ENCODE data around the gene MKNK2.

Gene MKNK2

GRCh38 chr19:2049741-2050348 is 1.2 kb downstream of the MKNK2 start:
- TF ChIP-seq CTCF (IDR thresholded peaks at IDR 0.05; ENCODE audit: low read depth, low read length, missing control alignments), result no peak
- no peak for DNase-seq (ENCODE audit: extremely low read depth, low read depth)
- H3K4me3 ChIP-seq (replicated peaks; ENCODE audit: low read depth, low read length), result peak overlapping the region; percentile 69

- no peak for TF ChIP-seq CTCF (IDR thresholded peaks at IDR 0.05; ENCODE audit: low read depth, low read length, missing control alignments)
- peak overlapping the region; percentile 69 for H3K4me3 ChIP-seq (replicated peaks; ENCODE audit: low read depth, low read length)
- DNase-seq (ENCODE audit: extremely low read depth, low read depth), result no peak
Observed at GRCh38 chr19:2048959-2049740, 1.9 kb downstream of the MKNK2 start.

- peak overlapping the region; percentile 69 for H3K4me3 ChIP-seq (replicated peaks; ENCODE audit: low read depth, low read length)
- TF ChIP-seq CTCF (IDR thresholded peaks at IDR 0.05; ENCODE audit: low read depth, low read length, missing control alignments), result no peak
- no peak for DNase-seq (ENCODE audit: extremely low read depth, low read depth)
Observed at GRCh38 chr19:2048104-2048958, 2.7 kb downstream of the MKNK2 start.

GRCh38 chr19:2047449-2048103 is 3.5 kb downstream of the MKNK2 start:
- no peak for DNase-seq (ENCODE audit: extremely low read depth, low read depth)
- H3K4me3 ChIP-seq (replicated peaks; ENCODE audit: low read depth, low read length), result no peak overlapping the region
- no peak for TF ChIP-seq CTCF (IDR thresholded peaks at IDR 0.05; ENCODE audit: low read depth, low read length, missing control alignments)

- DNase-seq (ENCODE audit: extremely low read depth, low read depth), result no peak
- H3K4me3 ChIP-seq (replicated peaks; ENCODE audit: low read depth, low read length), result no peak overlapping the region
- no peak for TF ChIP-seq CTCF (IDR thresholded peaks at IDR 0.05; ENCODE audit: low read depth, low read length, missing control alignments)
Observed at GRCh38 chr19:2047076-2047448, 4.0 kb downstream of the MKNK2 start.

All from HFF-Myc (cell line).